ENCODE results near the gene DSCAML1. TPM values are rescaled to one million over a fixed set of nuclear protein-coding genes. Genes with fewer than 3 reads are reported as not detected.

DSCAML1 gene
- total and polyA plus RNA-seq, 8 donors: 0.08 to 2.9 (median 0.45) TPM

DNA sequence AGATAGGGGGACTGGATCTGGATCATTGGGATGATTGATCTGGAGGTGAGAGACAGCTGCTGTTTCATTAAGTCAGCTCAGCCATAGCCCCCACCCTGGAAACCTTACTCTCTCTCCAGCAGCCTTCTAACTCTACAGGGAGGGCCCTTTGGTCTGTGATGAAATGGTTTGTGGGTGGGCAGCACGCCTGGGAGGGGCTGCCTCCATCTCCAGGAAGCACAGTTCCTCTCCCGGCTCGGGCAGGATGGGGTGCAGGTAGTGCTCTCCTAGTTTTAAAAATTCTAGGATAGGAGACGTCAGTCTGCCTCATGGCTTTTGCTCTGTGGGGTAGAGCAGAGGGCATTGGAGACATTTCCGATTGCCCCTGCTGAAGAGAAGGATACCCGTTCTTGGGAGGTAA is 379.7 kb downstream of the DSCAML1 start:
- no peak for DNase-seq
- H3K27ac ChIP-seq: no peak overlapping the region
- H3K36me3 ChIP-seq: peaks cover 0 to 13% (median 6%) of the 10 kb centered on the region in 4 donors
- no peak for TF ChIP-seq POLR2A (IDR thresholded peaks at IDR 0.05)
- TF ChIP-seq EP300 (IDR thresholded peaks at IDR 0.05): no peak
- no peak for TF ChIP-seq CTCF (IDR thresholded peaks at IDR 0.05)
- no peak for TF ChIP-seq POLR2AphosphoS5 (IDR thresholded peaks at IDR 0.05)
- H3K27me3 ChIP-seq: peaks cover 0 to 16% (median 0%) of the 10 kb centered on the region in 3 donors
- H3K9me3 ChIP-seq: no peaks in the 10 kb centered on the region
- H3K4me1 ChIP-seq: no peaks in the 10 kb centered on the region
- intact Hi-C loops (cut with DNase I; ENCODE audit: low total_unique reads): no loop called here
- WGBS, 5 donors: 61 to 69% (median 63%) methylated on average over 6 of the region's 6 CpGs
- H3K4me3 ChIP-seq: no peak overlapping the region

- H3K27me3 ChIP-seq: peaks cover 0 to 16% (median 0%) of the 10 kb centered on the region in 3 donors
- H3K4me3 ChIP-seq: no peak overlapping the region
- H3K27ac ChIP-seq: no peak overlapping the region
- no peaks in the 10 kb centered on the region for H3K9me3 ChIP-seq
- no peak for TF ChIP-seq POLR2A (IDR thresholded peaks at IDR 0.05)
- no peak for TF ChIP-seq CTCF (IDR thresholded peaks at IDR 0.05)
- no peak for TF ChIP-seq EP300 (IDR thresholded peaks at IDR 0.05)
- no peak for TF ChIP-seq POLR2AphosphoS5 (IDR thresholded peaks at IDR 0.05)
- peaks cover 0 to 32% (median 25%) of the 10 kb centered on the region in 4 donors for H3K36me3 ChIP-seq
- no peak for DNase-seq
- H3K4me1 ChIP-seq: no peaks in the 10 kb centered on the region
- intact Hi-C loops (cut with DNase I; ENCODE audit: low total_unique reads): no loop called here
- WGBS, 5 donors: 61 to 73% (median 71%) methylated on average over 8 of the region's 8 CpGs
These were observed 381.6 kb downstream of the DSCAML1 start for GRCh38 chr11:117415358-117415896.

DNA sequence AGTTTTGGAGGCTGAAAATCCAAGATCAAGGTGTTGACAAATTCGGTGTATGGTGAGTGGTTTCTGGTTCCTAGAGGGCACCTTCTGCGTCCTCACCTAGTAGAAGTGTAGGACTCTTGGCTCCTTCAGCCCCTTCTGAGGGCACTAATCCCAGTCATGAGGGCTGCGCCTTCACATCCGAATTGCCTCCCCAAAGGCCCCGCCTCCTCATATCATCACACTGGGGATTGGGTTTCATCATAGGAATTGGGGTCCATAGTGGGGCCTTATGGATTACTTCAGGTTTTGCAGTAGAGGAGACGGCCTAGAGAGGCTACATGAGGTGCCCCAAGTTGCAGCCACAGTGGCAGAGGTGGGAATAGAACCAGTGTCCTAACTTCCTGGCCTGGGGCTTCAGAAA is 382.3 kb downstream of the DSCAML1 start:
- intact Hi-C loops (cut with DNase I; ENCODE audit: low total_unique reads): no loop called here
- H3K9me3 ChIP-seq: no peaks in the 10 kb centered on the region
- H3K4me3 ChIP-seq: no peak overlapping the region
- 78 to 96% (median 93%) methylated on average over 6 of the region's 6 CpGs for WGBS, 5 donors
- TF ChIP-seq POLR2AphosphoS5 (IDR thresholded peaks at IDR 0.05): no peak
- no peak for TF ChIP-seq EP300 (IDR thresholded peaks at IDR 0.05)
- H3K4me1 ChIP-seq: no peaks in the 10 kb centered on the region
- peaks cover 0 to 39% (median 32%) of the 10 kb centered on the region in 4 donors for H3K36me3 ChIP-seq
- peaks cover 0 to 9% (median 0%) of the 10 kb centered on the region in 3 donors for H3K27me3 ChIP-seq
- no peak overlapping the region for H3K27ac ChIP-seq
- DNase-seq: no peak

DNA sequence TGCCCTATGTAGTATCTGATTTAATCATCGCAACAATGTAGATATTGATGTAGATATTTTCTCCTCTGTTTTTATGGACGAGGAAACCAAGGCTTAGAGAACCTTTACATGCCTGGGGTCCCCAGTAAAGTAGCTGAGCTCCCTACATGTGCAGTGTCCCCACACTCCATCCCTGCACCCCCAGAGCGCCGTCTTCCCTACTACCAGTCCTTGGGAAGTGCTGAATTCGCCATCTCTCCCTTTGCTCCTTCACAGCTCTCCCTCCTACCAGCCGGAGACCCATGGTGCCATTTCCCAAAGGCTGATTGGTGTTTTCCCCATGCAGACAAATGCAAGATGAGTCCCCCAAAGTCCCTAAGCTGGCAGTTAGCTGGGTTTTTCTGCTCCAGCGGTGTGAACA is 383.4 kb downstream of the DSCAML1 start:
- H3K27ac ChIP-seq: no peak overlapping the region
- no peak overlapping the region for H3K4me3 ChIP-seq
- H3K27me3 ChIP-seq: no peaks in the 10 kb centered on the region
- 95 to 97% (median 96%) methylated on average over 7 of the region's 7 CpGs for WGBS, 5 donors
- DNase-seq: no peak
- no peak for TF ChIP-seq EP300 (IDR thresholded peaks at IDR 0.05)
- TF ChIP-seq POLR2AphosphoS5 (IDR thresholded peaks at IDR 0.05): no peak
- no peak for TF ChIP-seq CTCF (IDR thresholded peaks at IDR 0.05)
- TF ChIP-seq POLR2A (IDR thresholded peaks at IDR 0.05): no peak
- no peaks in the 10 kb centered on the region for H3K9me3 ChIP-seq
- peaks cover 11 to 50% (median 43%) of the 10 kb centered on the region in 4 donors for H3K36me3 ChIP-seq
- no peaks in the 10 kb centered on the region for H3K4me1 ChIP-seq
- intact Hi-C loops (cut with DNase I; ENCODE audit: low total_unique reads): no loop called here

DNA sequence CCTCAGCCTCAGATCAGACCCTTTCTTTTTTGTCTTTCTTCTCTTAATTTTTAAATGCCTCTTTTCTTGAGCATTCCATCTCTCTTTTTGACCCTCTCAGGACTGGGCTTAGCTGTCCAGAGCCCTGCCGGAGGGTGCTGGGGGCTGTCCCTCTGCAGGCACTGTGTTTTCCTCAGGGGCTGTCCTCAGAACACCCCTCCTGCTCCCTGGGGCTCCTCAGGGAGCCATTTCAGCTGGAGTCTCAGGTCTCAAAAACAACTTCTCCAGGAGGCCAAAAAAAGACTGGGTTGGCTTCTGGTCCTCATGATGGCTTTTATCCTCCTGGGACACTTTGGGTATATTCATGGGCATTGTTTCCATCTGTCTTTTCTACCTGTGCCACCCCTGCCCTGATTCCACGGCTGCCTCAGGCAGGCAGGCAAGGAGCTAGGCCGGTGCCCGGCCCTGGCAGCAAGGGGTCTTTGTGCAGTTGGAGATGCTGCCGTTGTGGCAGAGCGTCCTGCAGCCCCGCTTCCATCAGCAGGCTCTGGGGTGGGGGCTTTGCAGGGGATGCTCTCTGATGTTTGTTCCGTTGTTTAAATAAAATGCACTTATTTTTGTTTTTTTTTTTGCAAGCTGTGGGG is 384.3 kb downstream of the DSCAML1 start:
- Histone ChIP-seq H3K4me1 (no peaks in the 10 kb centered on the region), H3K4me3 (no peak overlapping the region), H3K9me3 (no peaks in the 10 kb centered on the region), H3K27ac (no peak overlapping the region), H3K27me3 (no peaks in the 10 kb centered on the region), H3K36me3 (peaks cover 15 to 58% (median 52%) of the 10 kb centered on the region in 4 donors)
- TF ChIP-seq POLR2AphosphoS5 (IDR thresholded peaks at IDR 0.05): no peak
- TF ChIP-seq POLR2A (IDR thresholded peaks at IDR 0.05): no peak
- TF ChIP-seq CTCF (IDR thresholded peaks at IDR 0.05): no peak
- no peak for TF ChIP-seq EP300 (IDR thresholded peaks at IDR 0.05)
- DNase-seq: no peak
- intact Hi-C loops (cut with DNase I; ENCODE audit: low total_unique reads): no loop called here
- WGBS, 5 donors: 78 to 93% (median 90%) methylated on average over 8 of the region's 8 CpGs
